ENCODE data around the gene CACNA1G. TPM values are rescaled to one million over a fixed set of nuclear protein-coding genes. Genes with fewer than 3 reads are reported as not detected.

Gene CACNA1G
- total RNA-seq, 1 donor, result under 0.01 TPM

GRCh38 chr17:50573866-50574611 lies 13.5 kb downstream of the CACNA1G start:
- Histone ChIP-seq H3K4me1 (ENCODE audit: insufficient read depth, low read length) (no peaks in the 10 kb centered on the region), H2AFZ (ENCODE audit: low read length) (no peak overlapping the region), H3K4me2 (ENCODE audit: insufficient read depth, low read length) (no peak overlapping the region), H3K27ac (ENCODE audit: low read depth, low read length) (no peak overlapping the region), H3K36me3 (ENCODE audit: insufficient read depth, low read length) (no peaks in the 10 kb centered on the region), H4K20me1 (ENCODE audit: insufficient read depth, low read length) (no peaks in the 10 kb centered on the region), H3K9me3 (ENCODE audit: low read depth, low read length) (no peaks in the 10 kb centered on the region), H3K27me3 (ENCODE audit: insufficient read depth, low read length) (no peaks in the 10 kb centered on the region), H3K4me3 (ENCODE audit: insufficient read depth, low read length) (no peak overlapping the region), H3K79me2 (ENCODE audit: insufficient read depth, low read length) (no peaks in the 10 kb centered on the region)
- DNase-seq (ENCODE audit: insufficient read length, low spot score, missing footprints), result no peak
- no peak for TF ChIP-seq CTCF (IDR thresholded peaks at IDR 0.05; ENCODE audit: extremely low read depth, low read depth, low read length)

- Histone ChIP-seq H3K4me2 (ENCODE audit: insufficient read depth, low read length) (no peak overlapping the region), H3K27ac (ENCODE audit: low read depth, low read length) (no peak overlapping the region), H4K20me1 (ENCODE audit: insufficient read depth, low read length) (no peaks in the 10 kb centered on the region), H3K4me1 (ENCODE audit: insufficient read depth, low read length) (no peaks in the 10 kb centered on the region), H3K9me3 (ENCODE audit: low read depth, low read length) (no peaks in the 10 kb centered on the region), H2AFZ (ENCODE audit: low read length) (no peak overlapping the region), H3K79me2 (ENCODE audit: insufficient read depth, low read length) (no peaks in the 10 kb centered on the region), H3K36me3 (ENCODE audit: insufficient read depth, low read length) (no peaks in the 10 kb centered on the region), H3K4me3 (ENCODE audit: insufficient read depth, low read length) (no peak overlapping the region), H3K27me3 (ENCODE audit: insufficient read depth, low read length) (no peaks in the 10 kb centered on the region)
- no peak for DNase-seq (ENCODE audit: insufficient read length, low spot score, missing footprints)
- no peak for TF ChIP-seq CTCF (IDR thresholded peaks at IDR 0.05; ENCODE audit: extremely low read depth, low read depth, low read length)
Observed at GRCh38 chr17:50575581-50576210, 15.2 kb downstream of the CACNA1G start.

- H3K79me2 ChIP-seq (ENCODE audit: insufficient read depth, low read length), result no peaks in the 10 kb centered on the region
- H3K27me3 ChIP-seq (ENCODE audit: insufficient read depth, low read length), result peaks cover 1% of the 10 kb centered on the region
- no peak for DNase-seq (ENCODE audit: insufficient read length, low spot score, missing footprints)
- TF ChIP-seq CTCF (IDR thresholded peaks at IDR 0.05; ENCODE audit: extremely low read depth, low read depth, low read length), result no peak
- no peaks in the 10 kb centered on the region for H4K20me1 ChIP-seq (ENCODE audit: insufficient read depth, low read length)
- H3K36me3 ChIP-seq (ENCODE audit: insufficient read depth, low read length), result no peaks in the 10 kb centered on the region
- no peak overlapping the region for H2AFZ ChIP-seq (ENCODE audit: low read length)
- no peaks in the 10 kb centered on the region for H3K4me1 ChIP-seq (ENCODE audit: insufficient read depth, low read length)
- no peaks in the 10 kb centered on the region for H3K9me3 ChIP-seq (ENCODE audit: low read depth, low read length)
- H3K4me2 ChIP-seq (ENCODE audit: insufficient read depth, low read length), result no peak overlapping the region
- H3K27ac ChIP-seq (ENCODE audit: low read depth, low read length), result no peak overlapping the region
- no peak overlapping the region for H3K4me3 ChIP-seq (ENCODE audit: insufficient read depth, low read length)
Observed at GRCh38 chr17:50576864-50577263, 16.3 kb downstream of the CACNA1G start.

- TF ChIP-seq CTCF (IDR thresholded peaks at IDR 0.05; ENCODE audit: extremely low read depth, low read depth, low read length), result no peak
- Histone ChIP-seq H3K4me1 (ENCODE audit: insufficient read depth, low read length) (no peaks in the 10 kb centered on the region), H3K27ac (ENCODE audit: low read depth, low read length) (no peak overlapping the region), H3K9me3 (ENCODE audit: low read depth, low read length) (no peaks in the 10 kb centered on the region), H3K36me3 (ENCODE audit: insufficient read depth, low read length) (no peaks in the 10 kb centered on the region), H3K4me3 (ENCODE audit: insufficient read depth, low read length) (no peak overlapping the region), H3K4me2 (ENCODE audit: insufficient read depth, low read length) (no peak overlapping the region), H4K20me1 (ENCODE audit: insufficient read depth, low read length) (no peaks in the 10 kb centered on the region), H2AFZ (ENCODE audit: low read length) (no peak overlapping the region), H3K27me3 (ENCODE audit: insufficient read depth, low read length) (peaks cover 7% of the 10 kb centered on the region), H3K79me2 (ENCODE audit: insufficient read depth, low read length) (no peaks in the 10 kb centered on the region)
- no peak for DNase-seq (ENCODE audit: insufficient read length, low spot score, missing footprints)
Observed at GRCh38 chr17:50577451-50577954, 17.0 kb downstream of the CACNA1G start.
